Body of pancreas (tissue), 4 donors: ENCODE data around the gene BCAS4. TPM values are rescaled to one million over a fixed set of nuclear protein-coding genes. Genes with fewer than 3 reads are reported as not detected.

ENCODE experiments used
- ATAC-seq: fragments of 150-250 bp; one replicate; pipeline ENCODE4 v1.9.1; 2016
- DNase-seq, 4 donors: peaks; one replicate each; pipeline ENCODE4 v3.0.0-alpha.2; 2019
- H3K27ac ChIP-seq, 4 donors: fragments of 200-600 bp; sonication (generic); 1 replicate in 3 of 4; 2 replicates in 1 of 4; pipeline versions ENCODE4 v1.5.1 to v1.6.1; 2016 to 2019; ENCODE audit warnings: mild to moderate bottlenecking in 1 of 4, mixed read lengths in 1 of 4, moderate library complexity in 1 of 4
- H3K27me3 ChIP-seq, 2 donors: fragments of 200-600 bp; sonication (generic); one replicate each; pipeline ENCODE4 v1.6.0; 2016; ENCODE audit warnings: mild to moderate bottlenecking in 1 of 2
- H3K36me3 ChIP-seq, 2 donors: fragments of 200-600 bp; sonication (generic); replicated peaks in 1 of 2; 2 replicates each; pipeline ENCODE4 v1.5.1; 2016; ENCODE audit warnings: low read depth in 2 of 2; ENCODE audit not compliant: insufficient read depth in 1 of 2
- H3K4me1 ChIP-seq: fragments of 200-600 bp; sonication (generic); one replicate; pipeline ENCODE4 v1.6.0; 2016
- H3K4me3 ChIP-seq, 2 donors: fragments of 200-600 bp; sonication (generic); 1 replicate in 1 of 2; 2 replicates in 1 of 2; pipeline ENCODE4 v1.5.1; 2016 to 2019
- H3K9me3 ChIP-seq, 3 donors: fragments of 200-600 bp; sonication (generic); 1 replicate in 2 of 3; 2 replicates in 1 of 3; pipeline ENCODE4 v1.5.1; 2016
- CTCF ChIP-seq, 7 experiments: fragments of 450-650 bp in 4 of 7; fragments of 200-600 bp in 3 of 7; sonication (generic) in 3 of 7; IDR thresholded peaks; one replicate each; pipeline ENCODE4 v1.5.1; 2016 to 2019; ENCODE audit warnings: antibody characterized with exemption in 7 of 7
- POLR2A ChIP-seq, 3 donors: fragments of 450-650 bp; IDR thresholded peaks; one replicate each; pipeline ENCODE4 v1.6.1; 2016; ENCODE audit warnings: antibody characterized with exemption in 3 of 3, mild to moderate bottlenecking in 2 of 3
- WGBS, 2 donors: methylation state at CpG; one replicate each; pipeline ENCODE4 v1.1.5; 2017; 5-methylcytosine and 5-hydroxymethylcytosine counted together
- intact Hi-C: fragments of 100-400 bp; cut with DNase I; formaldehyde crosslinking; loops from one replicate; pipeline ENCODE4 v1.15.1; 2023
- total RNA-seq, 2 donors: library from RNA; depleted of rRNA; stranded (reverse); fragments of >200 nt; gene quantifications; one replicate each; pipeline ENCODE4 v1.1.0, GENCODE V29; 2016

The BCAS4 gene
- total RNA-seq, 2 donors from 2014 or later, result under 0.01 to 2.3 TPM

- no peak for TF ChIP-seq POLR2A (IDR thresholded peaks at IDR 0.05)
- no peak for TF ChIP-seq CTCF (IDR thresholded peaks at IDR 0.05)
- Histone ChIP-seq H3K4me1 (peaks cover 22% of the 10 kb centered on the region), H3K9me3 (no peaks in the 10 kb centered on the region), H3K27me3 (no peaks in the 10 kb centered on the region), H3K4me3 (no peak overlapping the region), H3K27ac (no peak overlapping the region), H3K36me3 (peaks cover 0 to 13% of the 10 kb centered on the region in 2 donors)
- ATAC-seq (no peak), DNase-seq (no peak)
- intact Hi-C loops, result no loop called here
- 60 to 61% methylated on average over 8 of the region's 8 CpGs for WGBS, 2 donors
Observed at GRCh38 chr20:50903353-50904051, 108.6 kb downstream of the BCAS4 start.

GRCh38 chr20:50904067-50904570 is 109.3 kb downstream of the BCAS4 start:
- no peak for TF ChIP-seq CTCF (IDR thresholded peaks at IDR 0.05)
- TF ChIP-seq POLR2A (IDR thresholded peaks at IDR 0.05), result no peak
- H3K27me3 ChIP-seq, result no peaks in the 10 kb centered on the region
- no peak overlapping the region for H3K4me3 ChIP-seq
- DNase-seq, result no peak
- no peaks in the 10 kb centered on the region for H3K9me3 ChIP-seq
- no peak overlapping the region for H3K27ac ChIP-seq
- WGBS, 2 donors, result 79 to 85% methylated on average over 6 of the region's 6 CpGs
- intact Hi-C loops, result no loop called here
- ATAC-seq, result no peak
- peaks cover 0 to 10% of the 10 kb centered on the region in 2 donors for H3K36me3 ChIP-seq
- peaks cover 22% of the 10 kb centered on the region for H3K4me1 ChIP-seq

- 86 to 94% methylated on average over 3 of the region's 3 CpGs for WGBS, 2 donors
- H3K27me3 ChIP-seq, result no peaks in the 10 kb centered on the region
- H3K9me3 ChIP-seq, result no peaks in the 10 kb centered on the region
- H3K27ac ChIP-seq, result no peak overlapping the region
- no peak for ATAC-seq
- DNase-seq, result no peak
- intact Hi-C loops, result no loop called here
- H3K4me1 ChIP-seq, result peaks cover 27% of the 10 kb centered on the region
- no peak overlapping the region for H3K4me3 ChIP-seq
- TF ChIP-seq CTCF (IDR thresholded peaks at IDR 0.05), result no peak
- TF ChIP-seq POLR2A (IDR thresholded peaks at IDR 0.05), result no peak
- H3K36me3 ChIP-seq, result no peaks in the 10 kb centered on the region
Observed at GRCh38 chr20:50909413-50909812, 114.6 kb downstream of the BCAS4 start.

- Histone ChIP-seq H3K27me3 (no peaks in the 10 kb centered on the region), H3K9me3 (no peaks in the 10 kb centered on the region), H3K36me3 (no peaks in the 10 kb centered on the region), H3K4me1 (peaks cover 34% of the 10 kb centered on the region), H3K4me3 (no peak overlapping the region), H3K27ac (no peak overlapping the region)
- no peak for TF ChIP-seq POLR2A (IDR thresholded peaks at IDR 0.05)
- TF ChIP-seq CTCF (IDR thresholded peaks at IDR 0.05), result no peak
- no peak for ATAC-seq
- WGBS, 2 donors, result 67 to 72% methylated on average over 3 of the region's 3 CpGs
- DNase-seq, result no peak
- intact Hi-C loops, result no loop called here
Observed at GRCh38 chr20:50911030-50911429, 116.2 kb downstream of the BCAS4 start.

- TF ChIP-seq POLR2A (IDR thresholded peaks at IDR 0.05) (no peak), CTCF (IDR thresholded peaks at IDR 0.05) (no peak)
- H3K36me3 ChIP-seq, result no peaks in the 10 kb centered on the region
- peaks cover 41% of the 10 kb centered on the region for H3K4me1 ChIP-seq
- ATAC-seq (no peak), DNase-seq (no peak)
- H3K4me3 ChIP-seq, result no peak overlapping the region
- intact Hi-C loops, result no loop called here
- H3K27ac ChIP-seq, result no peak overlapping the region
- WGBS, 2 donors, result 29 to 34% methylated on average over 1 of the region's 1 CpG
- no peaks in the 10 kb centered on the region for H3K27me3 ChIP-seq
- no peaks in the 10 kb centered on the region for H3K9me3 ChIP-seq
Observed at GRCh38 chr20:50911716-50912115, 116.9 kb downstream of the BCAS4 start.
